ENCODE data around the gene SLIT3.

Gene SLIT3

GRCh38 chr5:168931638-168932345 is 369.1 kb downstream of the SLIT3 start:
- DNase-seq (ENCODE audit: low read depth in 3 of 3), result no peak

DNA sequence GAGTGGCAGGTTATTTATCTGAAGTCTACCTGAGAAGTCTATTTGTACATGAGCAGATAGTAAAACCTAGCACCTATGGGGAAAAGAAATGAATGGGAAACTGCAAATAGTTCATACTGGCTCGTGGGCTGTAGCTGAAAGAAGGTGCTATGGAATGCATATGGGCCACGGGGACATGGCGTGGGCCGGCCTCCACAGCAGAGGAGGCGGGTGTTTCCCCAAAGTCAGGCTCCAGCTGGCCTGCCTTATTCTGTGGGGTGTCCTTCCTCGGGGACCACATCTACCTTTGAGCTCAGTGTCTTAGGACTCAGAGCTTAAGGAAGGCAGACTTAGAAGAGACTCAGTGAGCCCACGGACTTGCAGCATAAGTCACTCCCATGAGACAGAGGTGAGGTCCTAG is 371.3 kb downstream of the SLIT3 start:
- DNase-seq (ENCODE audit: low read depth in 3 of 3), result no peak

DNA sequence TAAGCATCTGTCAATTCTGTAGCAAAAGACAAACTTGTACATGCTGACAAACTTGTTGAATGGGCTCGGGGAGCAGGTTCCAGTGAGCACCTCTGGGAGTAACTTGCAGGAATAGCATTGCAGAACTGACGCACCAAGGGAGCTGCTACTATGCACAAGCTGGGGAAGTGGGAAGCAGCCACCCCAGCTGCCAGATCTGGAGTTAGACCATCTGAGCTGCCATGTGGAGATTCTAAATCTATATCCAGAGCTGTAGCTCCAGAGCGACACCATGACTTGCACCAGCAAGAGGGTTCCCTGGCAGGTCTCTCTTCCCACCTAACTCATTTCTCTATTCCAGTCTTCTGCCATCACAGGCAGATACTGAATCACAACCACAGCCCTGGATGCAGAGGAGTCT is 375.8 kb downstream of the SLIT3 start:
- DNase-seq (ENCODE audit: low read depth in 3 of 3), result no peak

GRCh38 chr5:168921147-168921866 is 379.6 kb downstream of the SLIT3 start:
- no peak for DNase-seq (ENCODE audit: low read depth in 3 of 3)

- no peak for DNase-seq (ENCODE audit: low read depth in 3 of 3)
Measured at GRCh38 chr5:168920019-168920810, 380.7 kb downstream of the SLIT3 start.

DNA sequence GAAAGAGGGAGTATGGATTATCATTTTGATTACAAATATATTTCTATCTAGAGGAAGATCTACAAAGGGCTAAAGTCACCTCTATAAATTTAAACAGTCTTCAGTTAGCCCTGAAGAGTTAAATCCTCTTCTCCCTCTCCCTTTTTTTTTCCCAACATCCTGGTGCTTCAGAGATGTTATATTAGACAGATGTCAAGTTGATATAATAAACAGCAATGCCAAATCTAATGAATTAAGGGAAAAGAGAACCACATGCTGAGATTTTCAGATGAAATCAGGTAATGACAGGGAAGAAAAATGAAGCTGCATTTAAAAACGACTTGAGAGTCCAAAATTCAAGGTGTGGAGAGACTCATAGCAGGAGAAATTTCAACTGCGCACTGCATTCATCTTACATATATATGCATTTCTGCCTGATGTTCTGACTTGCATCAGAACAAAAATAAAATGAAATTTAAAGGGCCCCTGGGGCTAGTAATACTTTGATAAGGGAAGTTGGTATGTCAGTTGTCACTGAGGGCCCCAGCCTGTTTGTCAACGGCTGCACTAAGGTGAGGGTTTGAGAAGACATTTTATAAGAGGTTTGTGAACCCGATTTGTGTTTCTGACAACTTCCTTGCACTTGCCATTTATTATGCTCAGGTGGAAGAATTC is 382.9 kb downstream of the SLIT3 start:
- no peak for DNase-seq (ENCODE audit: low read depth in 3 of 3)

- DNase-seq (ENCODE audit: low read depth in 3 of 3), result no peak
Measured at GRCh38 chr5:168916852-168917251, 384.1 kb downstream of the SLIT3 start.

GRCh38 chr5:168916266-168916665 is 384.7 kb downstream of the SLIT3 start:
- no peak for DNase-seq (ENCODE audit: low read depth in 3 of 3)

- DNase-seq (ENCODE audit: low read depth in 3 of 3), result no peak
Measured at GRCh38 chr5:168914491-168914890, 386.4 kb downstream of the SLIT3 start.

- DNase-seq (ENCODE audit: low read depth in 3 of 3), result no peak
Measured at GRCh38 chr5:168910874-168911273, 390.1 kb downstream of the SLIT3 start.

- no peak for DNase-seq (ENCODE audit: low read depth in 3 of 3)
Measured at GRCh38 chr5:168908207-168908606, 392.7 kb downstream of the SLIT3 start.

DNA sequence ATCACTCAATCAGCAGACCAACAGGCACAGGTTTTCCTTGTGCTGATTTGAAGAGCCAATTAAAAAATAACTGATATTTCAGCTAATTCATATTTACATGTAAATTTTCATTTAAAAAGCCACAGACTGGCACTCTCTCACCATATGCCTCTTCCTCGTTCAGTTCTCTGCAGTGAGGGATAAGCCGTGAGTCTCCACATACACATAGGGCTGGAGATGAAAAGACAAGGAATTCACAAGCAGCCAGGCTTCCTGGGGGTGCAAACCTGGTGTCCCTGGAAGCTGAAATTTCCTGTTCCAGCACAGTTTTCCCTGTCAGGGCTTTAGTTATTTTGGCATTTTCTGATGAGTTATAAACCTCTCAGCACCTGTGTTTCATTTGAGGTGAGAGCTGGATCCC is 397.9 kb downstream of the SLIT3 start:
- no peak for DNase-seq (ENCODE audit: low read depth in 3 of 3)

DNA sequence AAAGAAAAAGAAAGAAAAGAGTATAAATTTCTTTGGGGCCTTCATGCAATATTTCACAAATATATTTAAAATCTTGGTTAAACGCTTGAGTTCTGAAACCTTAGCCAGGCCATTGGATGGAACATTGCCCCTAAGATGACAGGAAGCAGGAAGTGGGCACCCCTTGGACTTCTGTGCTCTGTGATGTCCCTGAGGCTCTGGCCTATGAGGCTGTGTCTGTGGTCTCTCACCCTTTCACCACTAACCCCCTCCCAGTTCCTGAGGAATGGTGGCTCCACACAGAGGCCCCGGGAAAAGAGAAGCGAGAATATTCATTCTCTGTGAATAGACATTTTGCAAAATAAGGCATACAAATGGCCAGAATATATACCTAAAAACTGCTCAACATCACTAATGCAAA is 401.3 kb downstream of the SLIT3 start:
- DNase-seq (ENCODE audit: low read depth in 3 of 3), result no peak

DNA sequence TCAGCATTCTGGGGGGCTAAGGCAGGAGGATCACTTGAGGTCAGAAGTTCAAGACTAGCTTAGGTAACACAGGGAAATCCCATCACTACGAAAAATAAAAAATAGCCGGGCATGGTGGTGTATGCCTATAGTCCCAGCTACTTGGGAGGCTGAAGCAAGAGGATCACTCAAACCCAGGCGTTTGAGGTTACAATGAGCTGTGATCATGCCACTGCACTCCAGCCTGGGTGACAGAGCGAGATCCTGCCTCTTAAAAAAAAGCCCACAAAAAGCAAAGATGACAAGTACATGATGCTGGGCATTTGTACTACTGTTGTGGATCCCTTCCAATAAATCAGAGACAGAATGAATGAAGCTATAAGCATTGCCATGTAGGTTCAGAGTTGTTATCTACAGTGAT is 401.7 kb downstream of the SLIT3 start:
- no peak for DNase-seq (ENCODE audit: low read depth in 3 of 3)

DNA sequence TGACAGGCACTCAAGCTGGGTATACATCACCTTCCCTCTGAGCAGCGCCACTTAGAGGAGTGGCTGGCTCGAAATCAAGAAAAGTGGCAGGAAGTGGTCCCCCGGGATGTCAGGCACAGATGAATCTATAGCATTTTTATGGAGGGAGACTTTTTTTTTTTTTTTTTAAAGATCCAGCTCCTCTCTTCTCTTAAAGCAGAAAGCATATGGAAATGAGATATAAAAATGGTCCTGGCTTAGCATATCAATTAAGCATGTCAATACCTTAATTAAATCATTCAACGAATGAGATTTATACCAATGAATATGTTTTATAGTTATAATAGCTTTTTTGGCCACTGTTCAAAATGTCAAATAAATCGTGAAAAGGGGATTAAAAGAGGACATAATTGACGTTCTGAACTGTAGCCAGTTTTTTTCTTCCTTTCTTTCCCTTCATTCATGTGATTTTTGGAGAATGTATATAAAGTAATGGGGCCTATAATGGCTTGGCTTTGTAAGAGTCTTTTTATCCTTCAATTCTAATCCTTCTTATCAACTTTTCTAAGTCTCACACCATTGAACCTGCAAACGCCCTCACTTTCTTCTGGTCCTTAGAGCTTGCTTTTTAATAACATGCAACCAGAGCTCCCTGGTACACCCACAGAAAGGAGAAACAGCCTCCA is 402.6 kb downstream of the SLIT3 start:
- DNase-seq (ENCODE audit: low read depth in 3 of 3), result no peak

GRCh38 chr5:168897387-168898122 is 403.4 kb downstream of the SLIT3 start:
- no peak for DNase-seq (ENCODE audit: low read depth in 3 of 3)

- DNase-seq (ENCODE audit: low read depth in 3 of 3), result no peak
Measured at GRCh38 chr5:168895295-168896071, 405.5 kb downstream of the SLIT3 start.

DNA sequence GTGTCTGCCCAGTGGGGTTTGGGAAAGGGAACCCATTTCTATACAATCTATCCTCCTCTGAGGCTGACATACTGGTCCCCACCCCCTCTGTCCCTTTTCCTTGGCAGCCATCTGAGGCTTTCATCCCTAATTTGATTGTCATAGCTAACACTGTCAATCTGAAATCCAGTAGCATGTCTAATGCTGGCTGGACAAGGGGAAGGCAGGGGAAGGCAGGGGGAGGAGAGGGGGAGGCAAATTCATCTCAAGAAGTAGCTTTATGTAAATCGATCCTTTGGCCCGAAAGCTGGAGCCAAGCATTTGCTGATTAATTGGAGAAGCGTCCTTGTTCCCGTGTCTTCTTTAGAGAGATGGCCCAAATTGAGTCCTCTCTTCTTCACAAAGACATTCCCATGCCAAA is 407.7 kb downstream of the SLIT3 start:
- no peak for DNase-seq (ENCODE audit: low read depth in 3 of 3)

DNA sequence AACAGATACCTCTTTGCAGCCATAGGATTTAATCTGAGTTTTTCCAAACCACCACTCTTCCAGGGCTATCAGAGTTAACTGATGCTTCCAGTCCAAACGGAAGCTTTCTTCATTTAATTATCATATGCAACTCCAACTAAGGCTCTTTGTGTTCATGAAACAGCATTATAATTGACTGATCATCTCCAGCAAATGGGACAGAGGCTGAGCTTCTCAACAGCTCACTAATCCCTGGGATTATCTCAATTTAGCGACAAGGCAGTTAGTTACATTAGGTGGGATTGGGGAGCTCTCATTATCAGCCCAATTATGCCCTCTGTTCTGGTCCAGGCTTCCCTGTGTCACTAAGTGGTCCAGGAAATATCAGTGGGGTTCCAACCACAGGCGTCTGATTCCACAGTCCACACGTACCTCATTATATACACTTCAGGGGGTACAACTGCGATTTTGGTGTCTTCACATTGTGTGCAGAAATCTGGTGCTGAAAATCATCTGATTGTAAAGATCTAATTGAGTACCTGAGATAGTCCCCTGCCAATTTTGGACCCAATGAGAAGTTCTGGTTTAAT is 408.2 kb downstream of the SLIT3 start:
- DNase-seq (ENCODE audit: low read depth in 3 of 3), result no peak

Measured in stimulated activated CD4-positive, alpha-beta T cell treated with anti-CD3 and anti-CD28 coated beads, TNF-alpha, amount 100 ng/mL, for 4 hours (primary cell).